ENCODE results near the gene ARSG. TPM values are rescaled to one million over a fixed set of nuclear protein-coding genes. Genes with fewer than 3 reads are reported as not detected.
"Not testable (repeated sequence)": the region's sequence is repeated elsewhere in the genome, so short reads cannot be mapped to it uniquely, and the experiment has no call there.

The ARSG gene
- total RNA-seq, 1 donor from 2014 or later, result 1.6 TPM

DNA sequence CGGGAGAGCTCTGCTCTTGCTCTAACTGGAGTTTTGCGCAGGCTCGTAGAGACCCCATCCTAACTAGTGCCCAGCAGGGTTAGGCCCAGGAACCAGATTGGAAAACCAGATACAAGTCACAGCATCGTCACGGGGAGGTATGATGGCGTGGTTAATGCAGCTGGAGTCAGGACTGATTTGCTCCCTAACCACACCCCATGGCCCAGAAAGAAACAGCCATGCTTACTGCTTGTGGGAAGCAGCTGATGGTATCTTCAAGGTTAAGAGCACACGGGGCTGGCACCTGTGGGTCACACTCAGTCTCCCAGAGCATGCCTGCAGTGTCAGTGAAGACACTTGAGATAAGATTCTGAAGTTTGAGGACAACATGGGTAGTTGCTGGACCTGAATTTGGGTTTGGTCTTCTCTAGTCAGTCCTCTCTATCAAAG lies 105.8 kb downstream of the ARSG start:
- H3K4me3 ChIP-seq (ENCODE audit: low read length in 3 of 3), result no peak overlapping the region
- peaks cover 0 to 2% (median 0%) of the 10 kb centered on the region in 3 donors for H3K9me3 ChIP-seq (ENCODE audit: control insufficient read depth in 3 of 3, low read length in 3 of 3)
- H3K4me1 ChIP-seq (ENCODE audit: control insufficient read depth in 3 of 3, insufficient read depth in 3 of 3, low read length in 3 of 3), result peaks cover 4 to 16% (median 7%) of the 10 kb centered on the region in 3 donors
- H3K27me3 ChIP-seq (ENCODE audit: control insufficient read depth in 3 of 3, insufficient read depth in 3 of 3, low read length in 3 of 3), result no peaks in the 10 kb centered on the region
- H3K36me3 ChIP-seq (ENCODE audit: control insufficient read depth in 3 of 3, insufficient read depth in 3 of 3, low read length in 3 of 3), result peaks cover 0 to 5% (median 5%) of the 10 kb centered on the region in 3 donors
- H3K9ac ChIP-seq (ENCODE audit: low read depth in 1 of 3, low read length in 3 of 3), result no peak overlapping the region
- no peak overlapping the region for H3K27ac ChIP-seq (ENCODE audit: low read depth, low read length)

- H3K27me3 ChIP-seq (ENCODE audit: control insufficient read depth in 3 of 3, insufficient read depth in 3 of 3, low read length in 3 of 3), result no peaks in the 10 kb centered on the region
- no peak overlapping the region for H3K4me3 ChIP-seq (ENCODE audit: low read length in 3 of 3)
- peaks cover 7 to 16% (median 7%) of the 10 kb centered on the region in 3 donors for H3K4me1 ChIP-seq (ENCODE audit: control insufficient read depth in 3 of 3, insufficient read depth in 3 of 3, low read length in 3 of 3)
- H3K9ac ChIP-seq (ENCODE audit: low read depth in 1 of 3, low read length in 3 of 3), result peak overlapping the region in 1 of 3 donors; percentile 8
- peaks cover 0 to 2% (median 0%) of the 10 kb centered on the region in 3 donors for H3K9me3 ChIP-seq (ENCODE audit: control insufficient read depth in 3 of 3, low read length in 3 of 3)
- H3K36me3 ChIP-seq (ENCODE audit: control insufficient read depth in 3 of 3, insufficient read depth in 3 of 3, low read length in 3 of 3), result peaks cover 0 to 5% (median 5%) of the 10 kb centered on the region in 3 donors
- H3K27ac ChIP-seq (ENCODE audit: low read depth, low read length), result no peak overlapping the region
Measured at GRCh38 chr17:68398691-68399637, 107.7 kb downstream of the ARSG start.

GRCh38 chr17:68399638-68400403 lies 108.5 kb downstream of the ARSG start:
- H3K9me3 ChIP-seq (ENCODE audit: control insufficient read depth in 3 of 3, low read length in 3 of 3), result peaks cover 0 to under 1% (median 0%) of the 10 kb centered on the region in 3 donors
- H3K4me3 ChIP-seq (ENCODE audit: low read length in 3 of 3), result no peak overlapping the region
- peaks cover 0 to 5% (median 5%) of the 10 kb centered on the region in 3 donors for H3K36me3 ChIP-seq (ENCODE audit: control insufficient read depth in 3 of 3, insufficient read depth in 3 of 3, low read length in 3 of 3)
- H3K4me1 ChIP-seq (ENCODE audit: control insufficient read depth in 3 of 3, insufficient read depth in 3 of 3, low read length in 3 of 3), result peaks cover 7 to 16% (median 7%) of the 10 kb centered on the region in 3 donors
- no peaks in the 10 kb centered on the region for H3K27me3 ChIP-seq (ENCODE audit: control insufficient read depth in 3 of 3, insufficient read depth in 3 of 3, low read length in 3 of 3)
- no peak overlapping the region for H3K9ac ChIP-seq (ENCODE audit: low read depth in 1 of 3, low read length in 3 of 3)
- peak overlapping the region; percentile 36 for H3K27ac ChIP-seq (ENCODE audit: low read depth, low read length)

DNA sequence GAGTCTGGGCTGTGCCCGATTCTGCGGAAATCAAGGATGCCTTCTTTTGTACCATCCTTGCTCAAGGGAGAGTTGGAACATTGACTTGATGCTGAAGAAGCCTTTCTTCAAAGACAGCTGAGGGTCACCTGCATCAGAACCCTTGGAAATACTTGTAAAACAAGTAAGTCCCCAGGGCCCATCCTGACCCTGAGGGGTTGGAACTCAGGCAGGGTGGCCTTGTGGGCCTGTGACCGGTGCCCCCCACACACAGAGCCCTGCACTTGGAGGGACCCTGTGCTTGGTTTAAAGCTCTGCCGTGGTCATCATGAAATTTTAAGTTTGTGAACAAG lies 109.1 kb downstream of the ARSG start:
- peaks cover 7 to 16% (median 7%) of the 10 kb centered on the region in 3 donors for H3K4me1 ChIP-seq (ENCODE audit: control insufficient read depth in 3 of 3, insufficient read depth in 3 of 3, low read length in 3 of 3)
- no peak overlapping the region for H3K4me3 ChIP-seq (ENCODE audit: low read length in 3 of 3)
- peak overlapping the region; percentile 36 for H3K27ac ChIP-seq (ENCODE audit: low read depth, low read length)
- no peak overlapping the region for H3K9ac ChIP-seq (ENCODE audit: low read depth in 1 of 3, low read length in 3 of 3)
- no peaks in the 10 kb centered on the region for H3K27me3 ChIP-seq (ENCODE audit: control insufficient read depth in 3 of 3, insufficient read depth in 3 of 3, low read length in 3 of 3)
- no peaks in the 10 kb centered on the region for H3K9me3 ChIP-seq (ENCODE audit: control insufficient read depth in 3 of 3, low read length in 3 of 3)
- peaks cover 0 to 5% (median 2%) of the 10 kb centered on the region in 3 donors for H3K36me3 ChIP-seq (ENCODE audit: control insufficient read depth in 3 of 3, insufficient read depth in 3 of 3, low read length in 3 of 3)

DNA sequence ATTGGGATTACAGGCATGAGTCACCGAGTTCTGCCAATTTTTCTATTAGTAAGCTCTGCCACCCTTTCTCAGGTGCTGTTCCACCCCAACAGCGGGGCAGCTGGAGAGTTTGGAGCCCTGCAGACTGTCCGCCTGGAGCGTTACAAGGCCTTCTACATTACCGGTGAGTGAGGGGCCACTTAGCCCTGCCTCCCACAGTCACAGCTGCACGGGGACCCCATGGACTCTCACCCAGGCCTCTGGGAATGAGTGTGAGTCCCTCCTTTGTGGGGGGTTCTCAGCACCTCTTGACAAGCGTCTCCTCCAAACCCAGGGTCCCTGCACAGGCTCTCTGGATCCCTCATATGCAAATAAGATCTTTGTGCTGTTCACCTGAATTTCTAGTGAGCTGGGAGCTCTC lies 110.0 kb downstream of the ARSG start:
- H3K4me1 ChIP-seq (ENCODE audit: control insufficient read depth in 3 of 3, insufficient read depth in 3 of 3, low read length in 3 of 3), result peaks cover 7 to 16% (median 7%) of the 10 kb centered on the region in 3 donors
- no peaks in the 10 kb centered on the region for H3K27me3 ChIP-seq (ENCODE audit: control insufficient read depth in 3 of 3, insufficient read depth in 3 of 3, low read length in 3 of 3)
- H3K4me3 ChIP-seq (ENCODE audit: low read length in 3 of 3), result no peak overlapping the region
- H3K27ac ChIP-seq (ENCODE audit: low read depth, low read length), result no peak overlapping the region
- peaks cover 0 to 3% (median 2%) of the 10 kb centered on the region in 3 donors for H3K36me3 ChIP-seq (ENCODE audit: control insufficient read depth in 3 of 3, insufficient read depth in 3 of 3, low read length in 3 of 3)
- no peaks in the 10 kb centered on the region for H3K9me3 ChIP-seq (ENCODE audit: control insufficient read depth in 3 of 3, low read length in 3 of 3)
- H3K9ac ChIP-seq (ENCODE audit: low read depth in 1 of 3, low read length in 3 of 3), result no peak overlapping the region

DNA sequence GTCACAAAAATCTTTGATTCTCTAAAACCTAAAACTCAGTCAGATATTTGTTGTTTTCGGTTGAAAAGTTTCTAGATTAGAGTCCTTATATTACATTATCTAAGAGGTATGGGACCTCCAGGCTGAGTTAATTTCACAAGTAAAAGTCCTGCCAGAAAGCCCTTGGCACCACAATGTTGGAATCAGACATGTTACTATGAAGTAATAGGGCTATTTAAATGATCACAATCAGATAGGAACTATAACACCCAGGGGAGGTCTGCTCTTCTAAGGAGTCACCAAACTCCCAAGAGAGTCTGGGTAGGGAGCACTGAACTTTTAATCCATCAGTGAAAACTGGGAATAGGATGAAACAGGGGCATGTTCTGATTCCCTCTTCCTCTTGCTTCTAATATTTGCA lies 111.8 kb downstream of the ARSG start:
- Histone ChIP-seq H3K36me3 (ENCODE audit: control insufficient read depth in 3 of 3, insufficient read depth in 3 of 3, low read length in 3 of 3) (no peaks in the 10 kb centered on the region), H3K27me3 (ENCODE audit: control insufficient read depth in 3 of 3, insufficient read depth in 3 of 3, low read length in 3 of 3) (no peaks in the 10 kb centered on the region), H3K4me3 (ENCODE audit: low read length in 3 of 3) (no peak overlapping the region), H3K9ac (ENCODE audit: low read depth in 1 of 3, low read length in 3 of 3) (no peak overlapping the region), H3K4me1 (ENCODE audit: control insufficient read depth in 3 of 3, insufficient read depth in 3 of 3, low read length in 3 of 3) (peaks cover 7 to 13% (median 7%) of the 10 kb centered on the region in 3 donors), H3K9me3 (ENCODE audit: control insufficient read depth in 3 of 3, low read length in 3 of 3) (no peaks in the 10 kb centered on the region), H3K27ac (ENCODE audit: low read depth, low read length) (no peak overlapping the region)

- H3K27me3 ChIP-seq (ENCODE audit: control insufficient read depth in 3 of 3, insufficient read depth in 3 of 3, low read length in 3 of 3); H3K4me1 ChIP-seq (ENCODE audit: control insufficient read depth in 3 of 3, insufficient read depth in 3 of 3, low read length in 3 of 3); H3K27ac ChIP-seq (ENCODE audit: low read depth, low read length); H3K9ac ChIP-seq (ENCODE audit: low read depth in 1 of 3, low read length in 3 of 3); H3K4me3 ChIP-seq (ENCODE audit: low read length in 3 of 3); H3K36me3 ChIP-seq (ENCODE audit: control insufficient read depth in 3 of 3, insufficient read depth in 3 of 3, low read length in 3 of 3); H3K9me3 ChIP-seq (ENCODE audit: control insufficient read depth in 3 of 3, low read length in 3 of 3): not testable (repeated sequence)
Measured at GRCh38 chr17:68403837-68404236, 112.5 kb downstream of the ARSG start.

- not testable (repeated sequence) for H3K4me3 ChIP-seq (ENCODE audit: low read length in 3 of 3); H3K27ac ChIP-seq (ENCODE audit: low read depth, low read length); H3K4me1 ChIP-seq (ENCODE audit: control insufficient read depth in 3 of 3, insufficient read depth in 3 of 3, low read length in 3 of 3); H3K36me3 ChIP-seq (ENCODE audit: control insufficient read depth in 3 of 3, insufficient read depth in 3 of 3, low read length in 3 of 3); H3K9me3 ChIP-seq (ENCODE audit: control insufficient read depth in 3 of 3, low read length in 3 of 3); H3K9ac ChIP-seq (ENCODE audit: low read depth in 1 of 3, low read length in 3 of 3); H3K27me3 ChIP-seq (ENCODE audit: control insufficient read depth in 3 of 3, insufficient read depth in 3 of 3, low read length in 3 of 3)
Measured at GRCh38 chr17:68407656-68408055, 116.4 kb downstream of the ARSG start.

- H3K36me3 ChIP-seq (ENCODE audit: control insufficient read depth in 3 of 3, insufficient read depth in 3 of 3, low read length in 3 of 3); H3K27me3 ChIP-seq (ENCODE audit: control insufficient read depth in 3 of 3, insufficient read depth in 3 of 3, low read length in 3 of 3); H3K27ac ChIP-seq (ENCODE audit: low read depth, low read length); H3K9me3 ChIP-seq (ENCODE audit: control insufficient read depth in 3 of 3, low read length in 3 of 3); H3K4me1 ChIP-seq (ENCODE audit: control insufficient read depth in 3 of 3, insufficient read depth in 3 of 3, low read length in 3 of 3): not testable (repeated sequence)
- H3K9ac ChIP-seq (ENCODE audit: low read depth in 1 of 3, low read length in 3 of 3), result peak overlapping the region in 1 of 3 donors; percentile 41
- peak overlapping the region in 1 of 3 donors; percentile 29 for H3K4me3 ChIP-seq (ENCODE audit: low read length in 3 of 3)
Measured at GRCh38 chr17:68413597-68414560, 122.6 kb downstream of the ARSG start.

Data from skeletal muscle tissue (tissue), 4 donors.